AG09319 (cell line): ENCODE results near the gene KLHL5.

Source experiments
- DNase-seq: peaks from one replicate; pipeline ENCODE4 v3.0.0-alpha.2; 2010; ENCODE audit warnings: low read depth; ENCODE audit errors: extremely low read depth
- TF ChIP-seq, protein P1 (sequence below): IDR thresholded peaks from 2 replicates; pipeline ENCODE4 v1.5.1; 2011; ENCODE audit warnings: low read depth, mild to moderate bottlenecking, inconsistent platforms, low read length, moderate library complexity

The KLHL5 gene

DNA sequence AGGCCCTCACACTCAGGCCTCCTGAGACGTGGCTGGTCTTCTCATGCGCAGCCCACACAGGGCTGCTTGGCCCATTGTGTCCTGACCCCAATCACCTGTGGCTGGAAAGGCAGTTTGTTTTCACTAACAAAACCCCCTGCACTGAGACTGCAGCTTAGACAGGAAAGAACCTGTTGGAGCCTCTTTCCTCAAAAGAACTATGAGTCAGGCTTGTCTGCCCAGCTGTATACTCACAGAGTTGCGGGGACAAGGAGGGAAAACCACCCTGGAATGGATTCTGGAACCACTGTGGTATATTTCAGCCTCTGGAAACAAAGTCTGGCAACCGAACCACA, 24.6 kb upstream of the KLHL5 start:
- DNase-seq: no peak
- TF ChIP-seq, protein P1, sequence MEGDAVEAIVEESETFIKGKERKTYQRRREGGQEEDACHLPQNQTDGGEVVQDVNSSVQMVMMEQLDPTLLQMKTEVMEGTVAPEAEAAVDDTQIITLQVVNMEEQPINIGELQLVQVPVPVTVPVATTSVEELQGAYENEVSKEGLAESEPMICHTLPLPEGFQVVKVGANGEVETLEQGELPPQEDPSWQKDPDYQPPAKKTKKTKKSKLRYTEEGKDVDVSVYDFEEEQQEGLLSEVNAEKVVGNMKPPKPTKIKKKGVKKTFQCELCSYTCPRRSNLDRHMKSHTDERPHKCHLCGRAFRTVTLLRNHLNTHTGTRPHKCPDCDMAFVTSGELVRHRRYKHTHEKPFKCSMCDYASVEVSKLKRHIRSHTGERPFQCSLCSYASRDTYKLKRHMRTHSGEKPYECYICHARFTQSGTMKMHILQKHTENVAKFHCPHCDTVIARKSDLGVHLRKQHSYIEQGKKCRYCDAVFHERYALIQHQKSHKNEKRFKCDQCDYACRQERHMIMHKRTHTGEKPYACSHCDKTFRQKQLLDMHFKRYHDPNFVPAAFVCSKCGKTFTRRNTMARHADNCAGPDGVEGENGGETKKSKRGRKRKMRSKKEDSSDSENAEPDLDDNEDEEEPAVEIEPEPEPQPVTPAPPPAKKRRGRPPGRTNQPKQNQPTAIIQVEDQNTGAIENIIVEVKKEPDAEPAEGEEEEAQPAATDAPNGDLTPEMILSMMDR: no peak

GRCh38 chr4:39037941-39038340, 24.1 kb upstream of the KLHL5 start:
- TF ChIP-seq, protein P1: no peak
- no peak for DNase-seq

GRCh38 chr4:39039108-39039507, 22.9 kb upstream of the KLHL5 start:
- TF ChIP-seq, protein P1: no peak
- no peak for DNase-seq

- no peak for DNase-seq
- TF ChIP-seq, protein P1: no peak
Observed at GRCh38 chr4:39042366-39042765, 19.7 kb upstream of the KLHL5 start.

GRCh38 chr4:39043058-39043860, 18.8 kb upstream of the KLHL5 start:
- no peak for DNase-seq
- TF ChIP-seq, protein P1: no peak

GRCh38 chr4:39043861-39044363, 18.1 kb upstream of the KLHL5 start:
- no peak for DNase-seq
- TF ChIP-seq, protein P1: no peak

GRCh38 chr4:39044364-39044955, 17.6 kb upstream of the KLHL5 start:
- TF ChIP-seq, protein P1: peak; percentile 12

More at GRCh38 chr4:39044364-39044955, 17.6 kb upstream of the KLHL5 start:
- DNase-seq: peak; percentile 79
